Amniotic epithelial cell (primary cell): Measurements from ENCODE around the gene LRRC18.

Experiments used
- DNase-seq: peaks from one replicate; pipeline ENCODE4 v3.0.0-alpha.2; 2010; ENCODE audit warnings: low read depth

The LRRC18 gene

GRCh38 chr10:48939790-48940325 is at the start of gene LRRC18:
Gene LRRC18 (minus strand): TSS chr10:48939840. CDS start chr10:48914155, 25,685 bp downstream.
- DNase-seq, result no peak

- DNase-seq, result no peak
These were observed 46.0 kb upstream of the LRRC18 start for GRCh38 chr10:48985621-48986158.

- DNase-seq, result no peak
These were observed 44.2 kb upstream of the LRRC18 start for GRCh38 chr10:48983648-48984351.

GRCh38 chr10:48982584-48982983 is 42.9 kb upstream of the LRRC18 start:
- DNase-seq, result no peak

- peak; percentile 21 for DNase-seq
These were observed 41.8 kb upstream of the LRRC18 start for GRCh38 chr10:48981310-48981907.

GRCh38 chr10:48978318-48978717 is 38.7 kb upstream of the LRRC18 start:
- no peak for DNase-seq

GRCh38 chr10:48976196-48976595 is 36.6 kb upstream of the LRRC18 start:
- no peak for DNase-seq

- no peak for DNase-seq
These were observed 35.0 kb upstream of the LRRC18 start for GRCh38 chr10:48974510-48975156.

- no peak for DNase-seq
These were observed 33.4 kb upstream of the LRRC18 start for GRCh38 chr10:48973065-48973464.

GRCh38 chr10:48970654-48971053 is 31.0 kb upstream of the LRRC18 start:
- no peak for DNase-seq

- DNase-seq, result no peak
These were observed 30.4 kb upstream of the LRRC18 start for GRCh38 chr10:48970046-48970445.

GRCh38 chr10:48968036-48968435 is 28.4 kb upstream of the LRRC18 start:
- DNase-seq, result no peak

- no peak for DNase-seq
These were observed 25.8 kb upstream of the LRRC18 start for GRCh38 chr10:48965460-48965859.

- DNase-seq, result no peak
These were observed 24.4 kb upstream of the LRRC18 start for GRCh38 chr10:48964038-48964437.

GRCh38 chr10:48958598-48959190 is 19.1 kb upstream of the LRRC18 start:
- no peak for DNase-seq

- DNase-seq, result no peak
These were observed 17.9 kb upstream of the LRRC18 start for GRCh38 chr10:48957361-48958151.

GRCh38 chr10:48951707-48952106 is 12.1 kb upstream of the LRRC18 start:
- DNase-seq, result no peak

GRCh38 chr10:48948470-48949037 is 8.9 kb upstream of the LRRC18 start:
- DNase-seq, result no peak

GRCh38 chr10:48947690-48948469 is 8.2 kb upstream of the LRRC18 start:
- DNase-seq, result no peak

- DNase-seq, result no peak
These were observed 7.4 kb upstream of the LRRC18 start for GRCh38 chr10:48946891-48947500.
